HL-60 (cell line): ENCODE measurements around the gene ZFP28.
A peak's percentile ranks its signal among the peaks of the same experiment; 100 is the strongest.

Experiments used
- DNase-seq, 2 experiments: peaks; one replicate each; pipeline ENCODE4 v3.0.0-alpha.2; 2010 to 2020; ENCODE audit warnings: low read depth in 1 of 2, low spot score in 1 of 2
- H3K27ac ChIP-seq: fragments of 250-450 bp; sonication (Bioruptor Pico); replicated peaks from 2 replicates; pipeline ENCODE4 v1.5.1; 2020; ENCODE audit warnings: mild to moderate bottlenecking, moderate library complexity
- H3K27me3 ChIP-seq: fragments of 250-450 bp; sonication (Bioruptor Pico); 2 replicates; pipeline ENCODE4 v1.5.1; 2021; ENCODE audit warnings: mild to moderate bottlenecking, moderate library complexity; ENCODE audit not compliant: insufficient read depth, poor library complexity, severe bottlenecking
- H3K4me3 ChIP-seq: replicated peaks from 2 replicates; pipeline ENCODE4 v1.5.1; 2011; ENCODE audit warnings: mild to moderate bottlenecking, control low read depth, low read length; ENCODE audit not compliant: insufficient read depth
- CTCF ChIP-seq: IDR thresholded peaks from one replicate; pipeline ENCODE4 v1.5.1; 2011; ENCODE audit warnings: low read length, control low read depth, inconsistent platforms; ENCODE audit not compliant: insufficient read depth
- GABPA ChIP-seq: IDR thresholded peaks from 2 replicates; pipeline ENCODE4 v1.6.1; 2012; ENCODE audit warnings: low read depth
- POLR2AphosphoS5 ChIP-seq: IDR thresholded peaks from 2 replicates; pipeline ENCODE4 v1.6.1; 2012; ENCODE audit warnings: low read depth
- REST ChIP-seq: IDR thresholded peaks from 2 replicates; pipeline ENCODE4 v1.6.1; 2012; ENCODE audit warnings: low read depth; ENCODE audit not compliant: insufficient replicate concordance
- SPI1 ChIP-seq: IDR thresholded peaks from 2 replicates; pipeline ENCODE4 v1.6.1; 2012; ENCODE audit warnings: low read depth, mild to moderate bottlenecking, borderline replicate concordance
- long read RNA-seq: library from polyadenylated mRNA; unstranded; transcript quantifications from one replicate; pipeline ENCODE4 v2.0.0, GENCODE V29; 2020

Gene ZFP28
- long read RNA-seq, partial matches to known transcripts, result 0 of 6 reads
- long read RNA-seq, other reads (novel, unspliced or antisense), result 5 of 6 reads

GRCh38 chr19:56538761-56539263, at the start of gene ZFP28:
TSS of gene ZFP28 (plus strand) at chr19:56538948. CDS start at chr19:56539019, 71 bp downstream.
- H3K27me3 ChIP-seq, result no peaks in the 10 kb centered on the region
- DNase-seq, result peak; percentile 63 to 81
- H3K27ac ChIP-seq, result peak within 1 kb of the TSS; percentile 95
- H3K4me3 ChIP-seq, result peak within 1 kb of the TSS; percentile 65
- TF ChIP-seq SPI1 (no peak), CTCF (no peak), REST (no peak), POLR2AphosphoS5 (no peak), GABPA (no peak)

GRCh38 chr19:56491399-56491798, 47.3 kb upstream of the ZFP28 start:
- DNase-seq, result no peak
- Histone ChIP-seq H3K27me3 (no peaks in the 10 kb centered on the region), H3K27ac (no peak overlapping the region)

More at GRCh38 chr19:56491399-56491798, 47.3 kb upstream of the ZFP28 start:
- TF ChIP-seq GABPA, result no peak
- TF ChIP-seq POLR2AphosphoS5, result no peak
- TF ChIP-seq SPI1, result no peak
- no peak for TF ChIP-seq CTCF
- no peak for TF ChIP-seq REST
- no peak overlapping the region for H3K4me3 ChIP-seq
